ENCODE data around the gene GLI3. TPM values are rescaled to one million over a fixed set of nuclear protein-coding genes. Genes with fewer than 3 reads are reported as not detected.

GLI3 gene
- polyA plus RNA-seq, 1 of the 3 experiments (the other 2 are of a cell fraction) = 0.08 TPM

DNA sequence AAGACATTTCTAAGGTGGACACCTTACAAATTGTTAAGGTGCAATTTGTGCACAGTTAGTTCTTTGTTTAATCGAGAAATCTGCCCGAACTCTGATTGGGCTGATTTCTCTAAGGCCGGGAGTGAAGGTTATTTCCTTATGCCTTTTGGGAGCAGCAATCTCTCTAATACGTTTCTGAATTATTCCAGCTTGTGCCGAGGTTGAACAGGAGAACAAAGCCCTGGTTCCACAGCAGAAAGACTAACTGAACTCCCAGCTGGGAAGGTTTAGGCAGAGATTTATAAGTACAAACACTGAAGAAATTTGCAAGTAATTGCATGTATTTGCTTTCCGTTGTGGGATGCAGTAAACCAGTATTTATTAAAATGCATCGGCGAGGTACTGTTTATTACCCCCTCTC, 116.8 kb downstream of the GLI3 start:
- no peaks in the 10 kb centered on the region for H3K79me2 ChIP-seq (ENCODE audit: insufficient read depth)
- TF ChIP-seq SIN3A (IDR thresholded peaks at IDR 0.05; ENCODE audit: borderline replicate concordance, low read depth, low read length) = no peak
- no peak for TF ChIP-seq JUND (IDR thresholded peaks at IDR 0.05)
- TF ChIP-seq YY1 (IDR thresholded peaks at IDR 0.05; ENCODE audit: low read depth) = no peak
- TF ChIP-seq, protein P1, sequence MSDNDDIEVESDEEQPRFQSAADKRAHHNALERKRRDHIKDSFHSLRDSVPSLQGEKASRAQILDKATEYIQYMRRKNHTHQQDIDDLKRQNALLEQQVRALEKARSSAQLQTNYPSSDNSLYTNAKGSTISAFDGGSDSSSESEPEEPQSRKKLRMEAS (IDR thresholded peaks at IDR 0.05; ENCODE audit: low read depth) = no peak
- no peak for TF ChIP-seq RAD21 (IDR thresholded peaks at IDR 0.05; ENCODE audit: low read length)
- no peak for TF ChIP-seq RFX5 (IDR thresholded peaks at IDR 0.05; ENCODE audit: low read length)
- no peak for TF ChIP-seq FOSL2 (IDR thresholded peaks at IDR 0.05; ENCODE audit: borderline replicate concordance, low read depth)
- no peak for TF ChIP-seq REST (IDR thresholded peaks at IDR 0.05; ENCODE audit: low read depth, low read length)
- TF ChIP-seq TCF12 (IDR thresholded peaks at IDR 0.05) = no peak
- no peak for TF ChIP-seq EP300 (IDR thresholded peaks at IDR 0.05; ENCODE audit: borderline replicate concordance in 1 of 2, low read depth in 1 of 2, low read length in 1 of 2)
- no peak for TF ChIP-seq GABPA (IDR thresholded peaks at IDR 0.05; ENCODE audit: low read depth)
- no peak for TF ChIP-seq SMC3 (IDR thresholded peaks at IDR 0.05; ENCODE audit: low read depth, low read length)
- no peak for TF ChIP-seq GATA2 (CRISPR knock-in tag; IDR thresholded peaks at IDR 0.05)
- no peak for TF ChIP-seq TEAD4 (IDR thresholded peaks at IDR 0.05; ENCODE audit: borderline replicate concordance, insufficient read depth)
- TF ChIP-seq POLR2AphosphoS5 (IDR thresholded peaks at IDR 0.05; ENCODE audit: low read depth, low read length) = no peak
- no peak for TF ChIP-seq FOXM1 (IDR thresholded peaks at IDR 0.05; ENCODE audit: low read depth)
- TF ChIP-seq ZBTB33 (IDR thresholded peaks at IDR 0.05; ENCODE audit: borderline replicate concordance, low read depth) = no peak
- no peak for TF ChIP-seq USF1 (IDR thresholded peaks at IDR 0.05; ENCODE audit: borderline replicate concordance, low read depth)
- CTCF ChIA-PET = interaction anchor here (0.9 kb wide), 1 partner anchor 14 kb away, joined by 3 read pairs; no protein-coding TSS in a partner anchor

More for the DNA sequence above, 116.8 kb downstream of the GLI3 start:
- Histone ChIP-seq H3K27me3 (ENCODE audit: insufficient read depth) (peaks cover 79% of the 10 kb centered on the region), H3K4me1 (ENCODE audit: control insufficient read depth in 1 of 2, insufficient read depth in 2 of 2, low read depth in 1 of 2, low read length in 1 of 2) (no peaks in the 10 kb centered on the region), H3K9me2 (0 out of 2 replicates have a peak, but pooled peaks cover 3% of the 10 kb centered on the region), H3K27ac (ENCODE audit: low read depth in 2 of 2, low read length in 1 of 2) (no peak overlapping the region), H4K20me1 (ENCODE audit: insufficient read depth) (no peaks in the 10 kb centered on the region), H3K36me3 (replicated peaks in 1 of 2; ENCODE audit: control insufficient read depth in 1 of 2, insufficient read depth in 2 of 2, low read length in 1 of 2) (no peaks in the 10 kb centered on the region), H2AFZ (ENCODE audit: low read depth) (no peak overlapping the region), H3F3A (replicated peaks; ENCODE audit: insufficient read depth) (no peaks in the 10 kb centered on the region), H3K9ac (no peak overlapping the region), H3K4me2 (no peak overlapping the region), H3K9me3 (no peaks in the 10 kb centered on the region), H3K4me3 (ENCODE audit: low read depth in 2 of 2, low read length in 1 of 2) (no peak overlapping the region)
- no peak for DNase-seq
- 16% methylated on average over 8 of the region's 8 CpGs for WGBS (ENCODE audit: low lambda C conversion rate)
- POLR2A ChIA-PET = no interaction called here

Data from SK-N-SH (cell line).